Measurements from ENCODE around the gene HDAC9. TPM values are rescaled to one million over a fixed set of nuclear protein-coding genes. Genes with fewer than 3 reads are reported as not detected.
"Not testable (repeated sequence)": the region's sequence is repeated elsewhere in the genome, so short reads cannot be mapped to it uniquely, and the experiment has no call there.

HDAC9 gene
- total RNA-seq, 1 donor from 2014 or later: 3.6 TPM

DNA sequence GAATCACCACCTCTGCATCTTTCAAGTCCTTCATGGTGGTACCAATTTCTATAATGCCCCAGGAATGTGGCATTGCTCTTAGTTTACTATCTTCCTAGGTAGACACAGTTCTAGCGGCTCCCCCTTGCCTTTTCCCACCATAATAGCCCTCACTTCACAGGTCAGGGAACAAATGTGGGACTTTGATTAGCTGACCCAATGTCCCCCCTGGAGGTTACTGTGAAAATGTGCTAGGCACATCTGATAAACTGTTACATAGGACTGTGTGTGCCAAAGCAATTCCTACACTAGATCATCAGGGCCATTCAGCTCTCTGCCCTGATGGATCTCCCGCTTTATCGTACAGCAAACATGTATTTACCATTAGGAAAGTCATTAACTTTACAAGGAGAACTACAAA, 527.9 kb downstream of the HDAC9 start:
- TF ChIP-seq, protein P1, sequence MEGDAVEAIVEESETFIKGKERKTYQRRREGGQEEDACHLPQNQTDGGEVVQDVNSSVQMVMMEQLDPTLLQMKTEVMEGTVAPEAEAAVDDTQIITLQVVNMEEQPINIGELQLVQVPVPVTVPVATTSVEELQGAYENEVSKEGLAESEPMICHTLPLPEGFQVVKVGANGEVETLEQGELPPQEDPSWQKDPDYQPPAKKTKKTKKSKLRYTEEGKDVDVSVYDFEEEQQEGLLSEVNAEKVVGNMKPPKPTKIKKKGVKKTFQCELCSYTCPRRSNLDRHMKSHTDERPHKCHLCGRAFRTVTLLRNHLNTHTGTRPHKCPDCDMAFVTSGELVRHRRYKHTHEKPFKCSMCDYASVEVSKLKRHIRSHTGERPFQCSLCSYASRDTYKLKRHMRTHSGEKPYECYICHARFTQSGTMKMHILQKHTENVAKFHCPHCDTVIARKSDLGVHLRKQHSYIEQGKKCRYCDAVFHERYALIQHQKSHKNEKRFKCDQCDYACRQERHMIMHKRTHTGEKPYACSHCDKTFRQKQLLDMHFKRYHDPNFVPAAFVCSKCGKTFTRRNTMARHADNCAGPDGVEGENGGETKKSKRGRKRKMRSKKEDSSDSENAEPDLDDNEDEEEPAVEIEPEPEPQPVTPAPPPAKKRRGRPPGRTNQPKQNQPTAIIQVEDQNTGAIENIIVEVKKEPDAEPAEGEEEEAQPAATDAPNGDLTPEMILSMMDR (IDR thresholded peaks at IDR 0.05; ENCODE audit: unreplicated experiment): no peak
- Mint-ChIP-seq H3K27me3 (no peaks in the 10 kb centered on the region), H3K9me3 (ENCODE audit: low read depth) (peaks cover 1% of the 10 kb centered on the region), H3K4me3 (ENCODE audit: low read depth) (no peak overlapping the region), H3K36me3 (ENCODE audit: insufficient read depth) (no peaks in the 10 kb centered on the region), H3K27ac (no peak overlapping the region), H3K4me1 (ENCODE audit: low read depth) (peaks cover 4% of the 10 kb centered on the region)
- no peak for DNase-seq (ENCODE audit: low spot score, unreplicated experiment)

DNA sequence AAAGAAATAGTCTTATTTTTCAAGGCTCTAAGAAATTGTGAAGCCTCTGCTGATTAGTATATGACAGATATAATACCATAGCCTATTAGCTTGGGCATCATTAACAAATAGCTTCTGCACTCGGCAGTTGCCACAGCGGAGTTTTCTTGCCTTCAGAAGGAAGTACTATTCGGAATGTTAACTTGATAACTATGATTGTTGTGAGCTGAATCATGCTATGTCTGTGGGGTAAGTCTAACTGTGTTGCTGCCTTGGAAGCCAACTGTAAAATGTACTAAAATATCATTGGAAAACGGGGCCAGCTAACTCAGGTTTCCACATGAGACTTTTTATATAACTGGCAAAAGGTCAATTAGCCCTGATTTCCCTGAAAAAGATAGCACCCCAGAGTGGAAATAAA, 528.7 kb downstream of the HDAC9 start:
- H3K27ac Mint-ChIP-seq: no peak overlapping the region
- H3K9me3 Mint-ChIP-seq (ENCODE audit: low read depth): no peaks in the 10 kb centered on the region
- no peak overlapping the region for H3K4me3 Mint-ChIP-seq (ENCODE audit: low read depth)
- H3K4me1 Mint-ChIP-seq (ENCODE audit: low read depth): peaks cover 4% of the 10 kb centered on the region
- no peaks in the 10 kb centered on the region for H3K27me3 Mint-ChIP-seq
- no peak for DNase-seq (ENCODE audit: low spot score, unreplicated experiment)
- TF ChIP-seq, protein P1 (IDR thresholded peaks at IDR 0.05; ENCODE audit: unreplicated experiment): no peak
- H3K36me3 Mint-ChIP-seq (ENCODE audit: insufficient read depth): no peaks in the 10 kb centered on the region

DNA sequence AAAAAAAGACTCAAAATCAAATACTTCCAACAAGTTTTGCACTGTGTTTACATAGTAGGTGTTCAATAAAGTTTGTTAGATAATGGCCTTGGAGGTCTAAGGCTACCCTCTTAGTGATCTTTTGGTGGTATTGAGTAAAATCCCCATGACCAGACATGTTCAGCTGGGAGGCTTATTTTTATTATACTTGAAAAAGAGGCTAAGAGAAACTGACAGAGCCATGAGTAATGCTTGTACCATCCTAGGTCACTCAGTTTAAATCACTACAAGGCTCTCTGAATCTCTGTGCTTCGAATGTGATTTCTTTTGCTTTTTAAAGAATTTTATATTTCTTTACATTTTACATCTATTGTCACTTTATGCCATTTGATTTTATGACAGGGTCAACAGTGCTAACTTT, 531.3 kb downstream of the HDAC9 start:
- peaks cover 4% of the 10 kb centered on the region for H3K4me1 Mint-ChIP-seq (ENCODE audit: low read depth)
- H3K27me3 Mint-ChIP-seq: no peaks in the 10 kb centered on the region
- H3K4me3 Mint-ChIP-seq (ENCODE audit: low read depth): no peak overlapping the region

DNA sequence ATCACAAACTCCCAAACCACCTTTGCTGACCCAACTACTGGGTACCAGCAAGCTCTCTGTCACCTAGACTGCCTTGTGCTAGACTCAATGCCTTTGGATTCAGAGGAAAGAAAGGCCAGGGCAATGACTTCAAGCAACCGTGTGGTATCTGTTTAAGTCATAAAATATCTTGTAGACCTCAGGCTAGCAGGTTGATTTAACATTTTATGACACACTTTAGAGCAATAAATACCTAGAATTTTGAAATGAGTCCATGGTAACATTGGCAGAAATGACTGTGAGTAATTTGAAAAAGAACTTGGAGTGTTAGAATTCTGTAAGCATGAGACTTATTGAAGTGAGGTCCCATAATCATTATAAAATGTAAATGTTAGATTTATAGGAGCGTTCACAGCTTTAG, 534.7 kb downstream of the HDAC9 start:
- TF ChIP-seq, protein P1 (IDR thresholded peaks at IDR 0.05; ENCODE audit: unreplicated experiment): no peak
- Mint-ChIP-seq H3K4me1 (ENCODE audit: low read depth) (no peaks in the 10 kb centered on the region), H3K9me3 (ENCODE audit: low read depth) (no peaks in the 10 kb centered on the region), H3K27me3 (no peaks in the 10 kb centered on the region), H3K36me3 (ENCODE audit: insufficient read depth) (no peaks in the 10 kb centered on the region), H3K27ac (no peak overlapping the region), H3K4me3 (ENCODE audit: low read depth) (no peak overlapping the region)
- DNase-seq (ENCODE audit: low spot score, unreplicated experiment): no peak

More for the DNA sequence above, 531.3 kb downstream of the HDAC9 start:
- TF ChIP-seq, protein P1 (IDR thresholded peaks at IDR 0.05; ENCODE audit: unreplicated experiment): no peak
- H3K9me3 Mint-ChIP-seq (ENCODE audit: low read depth): no peaks in the 10 kb centered on the region
- no peaks in the 10 kb centered on the region for H3K36me3 Mint-ChIP-seq (ENCODE audit: insufficient read depth)
- no peak overlapping the region for H3K27ac Mint-ChIP-seq
- no peak for DNase-seq (ENCODE audit: low spot score, unreplicated experiment)

DNA sequence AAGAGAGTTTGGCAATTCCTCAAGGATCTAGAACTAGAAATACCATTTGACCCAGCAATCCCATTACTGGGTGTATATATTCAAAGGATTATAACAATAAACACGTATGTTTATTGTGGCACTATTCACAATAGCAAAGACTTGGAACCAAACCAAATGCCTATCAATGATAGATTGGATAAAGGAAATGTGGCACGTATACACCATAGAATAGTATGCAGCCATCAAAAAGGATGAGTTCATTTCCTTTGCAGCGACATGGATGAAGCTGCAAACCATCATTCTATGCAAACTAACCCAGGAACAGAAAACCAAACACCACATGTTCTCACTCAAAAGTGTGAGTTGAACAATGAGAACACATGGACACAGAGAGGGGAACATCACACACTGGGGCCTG, 537.4 kb downstream of the HDAC9 start:
- H3K27ac Mint-ChIP-seq: not testable (repeated sequence)

DNA sequence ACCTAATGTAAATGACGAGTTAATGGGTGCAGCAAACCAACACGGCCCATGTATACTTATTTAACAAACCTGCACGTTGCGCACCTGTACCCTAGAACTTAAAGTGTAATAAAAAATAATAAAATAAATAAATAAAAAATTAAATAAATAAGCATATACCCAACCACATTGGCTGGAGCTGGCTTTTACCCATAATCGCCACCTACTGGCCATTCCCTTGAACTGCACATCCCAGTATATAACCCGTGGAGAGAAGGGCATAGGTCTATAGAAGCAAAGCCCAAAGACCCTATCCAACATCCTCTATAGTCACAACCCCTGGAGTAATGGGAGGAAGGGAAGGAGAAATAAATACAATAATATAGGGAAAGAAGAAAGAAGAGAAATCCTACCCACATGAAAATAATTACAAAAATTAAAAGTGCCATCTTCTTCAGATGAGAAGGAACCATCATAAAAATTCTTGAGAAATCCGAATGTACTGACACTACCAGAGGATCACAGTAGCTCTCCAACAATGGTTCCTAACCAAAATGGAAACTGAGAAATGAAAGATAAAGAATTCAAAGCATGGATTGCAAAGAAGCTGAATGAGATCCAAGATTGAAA, 556.3 kb downstream of the HDAC9 start:
- Mint-ChIP-seq H3K27ac (no peak overlapping the region), H3K27me3 (no peaks in the 10 kb centered on the region), H3K4me1 (ENCODE audit: low read depth) (peaks cover 2% of the 10 kb centered on the region), H3K9me3 (ENCODE audit: low read depth) (peaks cover 20% of the 10 kb centered on the region), H3K36me3 (ENCODE audit: insufficient read depth) (no peaks in the 10 kb centered on the region), H3K4me3 (ENCODE audit: low read depth) (no peak overlapping the region)
- no peak for DNase-seq (ENCODE audit: low spot score, unreplicated experiment)
- TF ChIP-seq, protein P1 (IDR thresholded peaks at IDR 0.05; ENCODE audit: unreplicated experiment): peak; percentile 63

More for the DNA sequence above, 537.4 kb downstream of the HDAC9 start:
- H3K4me1 Mint-ChIP-seq (ENCODE audit: low read depth); H3K4me3 Mint-ChIP-seq (ENCODE audit: low read depth); DNase-seq (ENCODE audit: low spot score, unreplicated experiment); H3K36me3 Mint-ChIP-seq (ENCODE audit: insufficient read depth); H3K9me3 Mint-ChIP-seq (ENCODE audit: low read depth); H3K27me3 Mint-ChIP-seq: not testable (repeated sequence)

Data from progenitor cell of endocrine pancreas (in vitro differentiated cells).